Right ventricle myocardium superior (tissue), 1 donor: Measurements from ENCODE around the gene KCTD5. TPM values are rescaled to one million over a fixed set of nuclear protein-coding genes. Genes with fewer than 3 reads are reported as not detected.

ENCODE experiments used
- ATAC-seq: fragments of 200-7000 bp; cut with Tn5 transposase; one replicate; pipeline ENCODE4 v1.9.1; 2020; ENCODE audit warnings: mild to moderate bottlenecking; ENCODE audit not compliant: poor library complexity
- DNase-seq: peaks from one replicate; pipeline ENCODE4 v3.0.0-alpha.2; 2020
- intact Hi-C: fragments of 100-400 bp; cut with DNase I; formaldehyde crosslinking; loops from one replicate; pipeline ENCODE4 v1.11.2; 2022
- total RNA-seq: library from RNA; stranded (reverse); fragmentation: NEBNext Ultra II Directional; extraction: Animal tissue kit (Norgen Biotek cat#: 25700); gene quantifications from one replicate; pipeline ENCODE4 v1.2.1, GENCODE V29; 2021
- donor health status: DM: no; HTN: yes; CAD: no; lungs with severe emphysema.

KCTD5 gene
- total RNA-seq, 1 donor from 2014 or later = 9.8 TPM

DNA sequence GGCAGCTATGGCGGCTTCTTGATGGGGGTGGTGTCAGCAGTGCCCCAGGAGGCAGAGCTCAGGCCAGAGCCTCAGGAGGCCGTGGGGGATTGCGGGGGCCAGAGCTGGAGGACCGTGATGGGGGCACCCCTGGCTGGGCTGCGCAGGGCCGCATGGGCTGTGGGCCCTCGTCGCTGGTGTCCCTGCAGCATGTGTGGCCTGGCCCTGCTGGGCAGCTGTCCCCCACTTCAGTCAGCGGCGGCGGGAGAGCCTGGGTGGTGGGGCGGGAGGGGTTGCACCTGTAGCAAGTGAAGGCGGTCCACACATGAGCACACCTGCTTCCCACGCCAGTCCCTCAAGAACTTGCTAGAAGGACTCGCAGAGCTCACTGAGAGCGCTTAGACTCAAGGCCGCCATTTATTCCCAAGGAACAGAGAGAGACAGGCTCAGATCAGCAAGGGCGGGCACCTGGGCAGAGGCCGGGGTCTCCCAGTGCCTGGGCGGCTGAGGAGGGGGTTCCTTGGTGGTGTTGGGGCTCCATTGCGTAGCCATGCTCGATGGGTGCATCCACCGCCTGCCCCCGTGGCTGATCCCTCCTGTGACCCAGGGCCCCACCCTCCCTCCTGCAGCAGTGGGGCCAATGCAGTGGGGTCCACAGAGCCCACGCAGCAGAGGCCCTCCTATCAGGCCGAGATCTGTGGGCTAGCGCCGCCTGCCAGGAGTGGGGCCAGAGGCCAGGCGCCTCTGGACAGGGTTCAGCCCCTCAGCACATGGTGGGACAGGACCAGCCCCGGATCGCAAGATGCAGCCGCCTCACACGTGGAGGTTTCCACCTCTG lies 22.1 kb downstream of the KCTD5 start:
- no peak for DNase-seq
- intact Hi-C loops = no loop called here
- ATAC-seq = no peak

DNA sequence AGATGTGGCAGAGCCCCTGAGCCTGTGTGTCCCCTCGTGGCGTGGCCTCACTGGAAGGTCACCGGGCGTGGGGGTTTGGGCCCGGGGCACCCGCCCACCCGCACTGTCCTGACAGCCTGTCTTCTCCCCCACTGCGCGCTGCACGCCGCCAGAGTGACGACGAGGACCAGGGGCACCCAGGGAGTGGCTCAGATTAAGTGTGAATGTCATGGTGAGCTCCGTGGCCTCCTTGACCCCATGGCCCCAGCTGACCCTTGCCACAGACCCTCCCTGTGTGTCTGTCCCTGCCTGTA lies 22.6 kb downstream of the KCTD5 start:
- no peak for DNase-seq
- intact Hi-C loops = no loop called here
- no peak for ATAC-seq

- no peak for DNase-seq
- no peak for ATAC-seq
- intact Hi-C loops = no loop called here
These were observed 23.0 kb downstream of the KCTD5 start for GRCh38 chr16:2705351-2705750.

- intact Hi-C loops = no loop called here
- no peak for DNase-seq
- no peak for ATAC-seq
These were observed 23.8 kb downstream of the KCTD5 start for GRCh38 chr16:2706085-2706484.

DNA sequence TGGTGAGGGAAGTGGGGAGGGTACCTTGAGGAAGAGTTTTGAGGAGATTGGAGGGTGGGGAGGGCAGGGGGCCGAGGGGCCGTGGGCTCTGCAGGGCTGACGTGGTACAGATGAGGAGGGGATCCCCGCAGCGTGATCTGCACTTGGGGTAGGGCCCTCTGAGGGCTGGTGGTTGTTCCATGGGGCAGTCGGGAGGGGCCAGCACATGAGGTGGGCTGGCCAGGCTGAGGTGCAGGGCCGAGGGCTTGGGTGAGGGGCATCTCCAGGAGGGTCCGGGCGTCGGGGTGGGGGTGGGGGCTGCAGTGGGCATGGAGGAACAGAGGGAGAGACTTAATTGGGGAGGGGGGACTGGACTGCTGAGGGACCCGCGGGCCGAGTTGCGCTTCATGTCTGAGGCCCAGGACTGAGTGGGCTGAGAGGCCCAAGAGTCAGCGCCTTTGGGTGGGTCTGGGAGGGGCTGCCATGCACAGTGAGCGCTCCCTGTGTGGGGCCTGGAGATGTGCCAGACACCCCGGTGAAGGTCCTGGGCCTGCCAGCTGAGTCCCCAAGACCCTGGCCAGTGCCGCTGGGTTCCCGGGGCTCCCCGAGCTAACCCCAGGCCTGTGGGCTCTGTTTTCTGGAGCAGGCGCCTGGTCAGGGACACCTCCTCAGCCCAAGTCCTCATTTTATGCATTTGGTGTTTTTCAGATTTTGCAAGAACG lies 24.4 kb downstream of the KCTD5 start:
- intact Hi-C loops = no loop called here
- no peak for DNase-seq

DNA sequence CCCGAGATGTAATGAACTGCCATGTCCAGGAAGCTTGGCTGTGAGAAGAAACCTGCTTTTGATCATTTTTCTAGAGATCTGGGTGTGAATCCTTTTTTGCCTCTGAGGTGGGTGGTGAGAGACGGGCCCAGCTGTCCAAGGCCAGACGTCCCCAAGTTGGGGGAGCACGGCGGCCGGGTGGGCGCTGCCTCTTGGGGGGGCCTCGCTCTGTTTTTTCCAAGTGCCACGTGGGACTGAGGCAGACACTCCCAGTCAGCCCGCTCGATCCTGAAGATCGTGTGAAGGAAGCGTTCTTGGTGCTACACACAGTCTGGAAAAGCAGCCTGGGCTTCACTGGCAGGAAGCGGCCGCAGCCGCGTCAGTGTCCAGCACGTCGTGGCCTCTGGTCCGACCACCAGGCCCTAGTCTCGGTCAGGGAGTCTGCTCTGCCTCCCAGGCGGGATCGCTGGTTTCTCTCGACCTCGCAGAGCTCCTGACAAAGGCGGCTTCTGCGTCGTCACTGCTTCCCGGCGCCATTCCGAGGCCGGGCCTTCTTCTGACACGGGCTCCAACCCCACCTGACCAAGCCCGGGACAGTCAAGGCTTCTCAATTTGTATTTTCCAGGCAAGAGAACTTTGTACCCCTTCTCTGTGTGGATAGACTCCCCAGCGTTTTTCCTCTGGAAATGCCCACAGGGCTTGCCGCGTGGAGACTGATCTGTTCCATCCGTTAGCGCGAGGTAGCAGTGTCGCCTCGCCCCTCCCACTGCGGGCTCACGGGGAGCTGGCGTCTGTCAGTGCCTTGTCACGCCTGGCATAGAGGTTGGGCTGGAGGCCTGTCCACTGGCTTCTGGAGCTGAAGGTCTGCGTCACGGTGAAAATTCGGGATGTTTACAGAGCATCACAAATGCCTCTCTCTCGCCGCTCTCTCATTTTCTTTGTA lies 25.3 kb downstream of the KCTD5 start:
- DNase-seq (no peak), ATAC-seq (no peak)
- intact Hi-C loops = no loop called here

More for the DNA sequence above, 24.4 kb downstream of the KCTD5 start:
- no peak for ATAC-seq

GRCh38 chr16:2708290-2708639 lies 25.9 kb downstream of the KCTD5 start:
- no peak for DNase-seq
- intact Hi-C loops = no loop called here
- ATAC-seq = no peak

DNA sequence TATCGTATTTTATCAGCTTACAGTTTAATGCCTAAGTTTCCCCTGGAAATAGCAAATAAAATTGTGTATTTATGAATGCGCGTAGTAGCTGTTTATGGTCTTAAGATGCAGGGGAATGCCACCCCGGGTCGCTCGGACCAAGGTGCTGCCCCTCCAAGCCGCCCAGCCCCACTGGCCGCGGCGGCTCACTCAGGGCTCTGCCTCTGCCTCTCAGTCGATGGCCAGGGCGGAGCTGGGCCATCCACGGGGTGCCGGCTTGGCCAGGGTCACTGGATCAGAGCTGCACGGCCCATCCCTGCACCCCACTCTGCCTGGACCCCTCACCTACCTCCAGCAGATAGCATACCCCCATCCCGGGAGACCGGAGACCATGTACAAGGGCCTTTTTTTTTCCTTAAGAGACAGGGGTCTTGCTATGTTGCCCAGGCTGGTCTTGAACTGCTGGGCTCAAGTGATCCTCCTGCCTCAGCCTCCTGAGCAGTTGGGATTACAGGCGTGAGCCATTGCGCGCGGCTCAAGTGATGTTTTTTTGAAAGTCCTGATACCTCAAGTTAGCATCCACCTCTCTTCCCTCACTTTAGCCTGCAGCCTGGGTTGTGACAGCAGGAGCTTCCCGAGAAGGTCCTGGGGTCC lies 26.7 kb downstream of the KCTD5 start:
- intact Hi-C loops = no loop called here
- ATAC-seq (no peak), DNase-seq (no peak)

GRCh38 chr16:2709588-2709984 lies 27.3 kb downstream of the KCTD5 start:
- ATAC-seq (no peak), DNase-seq (no peak)
- intact Hi-C loops = no loop called here

DNA sequence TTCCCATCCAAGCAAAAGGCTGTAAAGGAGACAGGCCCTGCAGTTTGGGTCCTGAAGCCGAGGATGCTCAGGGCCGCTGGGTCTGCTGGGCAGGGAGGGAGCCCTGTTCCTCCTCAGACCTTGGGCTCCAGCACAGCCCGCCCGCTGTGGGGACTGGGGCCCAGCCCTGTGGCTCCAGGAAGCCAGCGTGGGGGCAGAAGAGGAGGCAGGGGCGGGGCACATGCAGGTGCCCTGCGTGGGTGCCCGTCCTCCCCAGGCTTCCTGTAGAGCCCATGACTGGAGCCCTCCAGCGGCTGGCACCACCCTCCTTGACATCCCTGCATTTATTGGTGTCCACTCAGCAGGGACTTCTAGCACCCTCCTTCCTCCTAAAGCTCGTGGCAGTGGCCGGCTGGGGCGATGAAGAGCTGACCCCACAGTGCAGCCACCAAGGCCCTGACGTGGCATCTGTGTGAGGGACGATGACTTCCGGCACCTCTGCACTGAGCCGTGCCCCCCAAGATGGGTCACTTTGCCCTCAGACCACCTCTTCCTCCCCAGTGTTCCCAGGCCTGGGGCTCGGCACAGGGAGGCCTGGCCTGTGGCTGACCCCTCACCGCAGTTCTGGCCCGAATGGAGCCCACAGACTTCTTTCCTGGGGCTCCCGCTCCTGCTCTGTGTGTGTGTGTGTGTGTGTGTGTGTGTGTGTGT lies 27.8 kb downstream of the KCTD5 start:
- ATAC-seq (no peak), DNase-seq (no peak)
- intact Hi-C loops = no loop called here

- no peak for ATAC-seq
These were observed 28.4 kb downstream of the KCTD5 start for GRCh38 chr16:2710711-2711231.

GRCh38 chr16:2711370-2712062 lies 29.2 kb downstream of the KCTD5 start:
- DNase-seq = no peak
- intact Hi-C loops = no loop called here
- ATAC-seq = no peak

More at GRCh38 chr16:2710711-2711231, 28.4 kb downstream of the KCTD5 start:
- intact Hi-C loops = no loop called here
- DNase-seq = no peak

DNA sequence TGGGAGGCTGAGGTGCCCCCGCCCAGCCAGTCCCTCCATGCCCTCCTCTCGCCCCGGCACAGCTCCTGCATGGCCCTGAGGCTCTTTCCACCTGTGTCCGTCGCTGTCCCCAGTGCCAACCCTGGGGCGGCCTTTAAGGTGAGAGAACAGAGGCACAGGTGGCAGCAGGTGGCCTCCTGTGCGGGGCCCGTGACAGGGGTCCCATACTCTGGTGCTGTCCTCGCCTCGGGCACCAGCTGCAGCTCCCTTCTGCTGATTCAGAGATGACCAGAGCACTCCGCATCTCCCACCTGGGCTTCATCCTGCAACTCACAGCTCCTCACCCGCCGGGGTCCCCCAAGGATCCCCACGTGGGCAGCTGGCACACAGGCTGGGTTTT lies 29.7 kb downstream of the KCTD5 start:
- intact Hi-C loops = no loop called here
- no peak for DNase-seq

GRCh38 chr16:2712546-2712945 lies 30.2 kb downstream of the KCTD5 start:
- intact Hi-C loops = no loop called here
- no peak for ATAC-seq
- no peak for DNase-seq

More for the DNA sequence above, 29.7 kb downstream of the KCTD5 start:
- ATAC-seq = no peak

- DNase-seq (no peak), ATAC-seq (no peak)
- intact Hi-C loops = no loop called here
These were observed 31.2 kb downstream of the KCTD5 start for GRCh38 chr16:2713523-2713922.

GRCh38 chr16:2713985-2714774 lies 31.9 kb downstream of the KCTD5 start:
- no peak for ATAC-seq
- DNase-seq = no peak
- intact Hi-C loops = no loop called here

DNA sequence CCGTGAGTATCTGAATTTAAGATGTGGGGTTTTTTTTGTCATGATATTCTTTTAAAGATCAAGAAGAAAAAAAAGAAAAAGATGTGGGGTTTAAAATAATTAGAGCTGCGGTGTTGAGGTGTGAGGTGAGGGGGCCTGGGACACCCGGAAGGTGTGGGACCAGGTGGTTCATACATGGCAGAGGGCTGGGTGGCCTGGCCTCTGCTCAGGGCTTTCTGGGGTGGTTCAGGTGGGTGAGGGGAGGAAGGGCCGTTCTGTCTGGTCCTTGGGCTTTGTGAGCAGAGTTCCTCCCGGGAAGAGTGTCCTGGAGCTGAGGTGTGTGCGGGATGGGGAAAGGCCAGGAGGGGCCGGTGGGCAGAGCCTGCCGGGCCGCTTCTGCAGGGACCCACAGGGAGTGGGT lies 32.7 kb downstream of the KCTD5 start:
- intact Hi-C loops = no loop called here
- ATAC-seq (no peak), DNase-seq (no peak)
